Measurements from ENCODE around the gene PARVB.

GRCh38 chr22:44196241-44196640 is 172.1 kb downstream of the PARVB start:
- TF ChIP-seq ZBTB8A (tag by site-specific recombination; IDR thresholded peaks at IDR 0.05) (no peak), CTCF (tag by site-specific recombination; IDR thresholded peaks at IDR 0.05) (no peak), PBX3 (CRISPR knock-in tag; IDR thresholded peaks at IDR 0.05) (no peak), MZF1 (tag by site-specific recombination; IDR thresholded peaks at IDR 0.05; ENCODE audit: borderline replicate concordance) (no peak), ZNF768 (tag by site-specific recombination; IDR thresholded peaks at IDR 0.05) (no peak), IKZF3 (tag by site-specific recombination; IDR thresholded peaks at IDR 0.05) (no peak), ZNF23 (tag by site-specific recombination; IDR thresholded peaks at IDR 0.05; ENCODE audit: borderline replicate concordance) (no peak), ZNF274 (IDR thresholded peaks at IDR 0.05; ENCODE audit: low read length) (no peak), ZNF274 (tag by site-specific recombination; IDR thresholded peaks at IDR 0.05; ENCODE audit: borderline replicate concordance) (no peak), ZBTB20 (tag by site-specific recombination; IDR thresholded peaks at IDR 0.05) (no peak), ZNF148 (tag by site-specific recombination; IDR thresholded peaks at IDR 0.05; ENCODE audit: borderline replicate concordance) (no peak), ZSCAN5A (tag by site-specific recombination; IDR thresholded peaks at IDR 0.05) (no peak)

Data from HEK293 (cell line).